ENCODE measurements around the gene DPP8. TPM values are rescaled to one million over a fixed set of nuclear protein-coding genes. Genes with fewer than 3 reads are reported as not detected.

DPP8 gene
- total RNA-seq, 2 experiments from 2014 or later, result 38.2 to 42.7 TPM

DNA sequence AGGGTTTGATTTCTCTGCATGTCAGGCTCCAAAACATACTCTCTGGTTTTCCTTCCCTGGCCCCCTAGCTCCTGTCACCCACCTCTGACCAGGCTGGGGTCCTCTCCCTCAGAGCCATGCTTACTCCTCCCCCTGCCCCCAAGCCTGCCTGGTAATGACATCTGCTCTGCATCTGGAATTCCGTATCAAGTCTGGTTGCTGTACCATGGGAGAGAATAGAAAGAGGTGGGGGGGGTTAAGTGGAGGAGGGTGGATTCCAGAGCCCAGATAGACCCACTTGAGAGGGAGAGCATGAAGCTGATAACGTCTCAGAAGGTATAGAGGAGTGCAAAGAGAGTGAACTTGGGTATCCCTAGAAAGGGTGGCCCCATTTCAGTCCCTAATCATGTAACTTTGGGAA, 98.9 kb downstream of the DPP8 start:
- H3K4me1 Mint-ChIP-seq, result peaks cover 13% of the 10 kb centered on the region
- no peaks in the 10 kb centered on the region for H3K9me3 Mint-ChIP-seq
- ChIA-PET POLR2A (no interaction called here), CTCF (interaction anchor here (1.8 kb wide), 1 partner anchor 33 kb away, joined by 4 read pairs; no protein-coding TSS in a partner anchor)
- no peak overlapping the region for H3K27ac Mint-ChIP-seq
- peaks cover 47% of the 10 kb centered on the region for H3K27me3 Mint-ChIP-seq
- no peak for DNase-seq
- no peak overlapping the region for H3K4me3 Mint-ChIP-seq
- H3K36me3 Mint-ChIP-seq (ENCODE audit: low read depth), result peaks cover 4% of the 10 kb centered on the region

- ChIA-PET CTCF (no interaction called here), POLR2A (no interaction called here)
- Mint-ChIP-seq H3K9me3 (no peaks in the 10 kb centered on the region), H3K36me3 (ENCODE audit: low read depth) (no peaks in the 10 kb centered on the region), H3K4me1 (peaks cover 4% of the 10 kb centered on the region), H3K27ac (no peak overlapping the region), H3K4me3 (no peak overlapping the region), H3K27me3 (peaks cover 36% of the 10 kb centered on the region)
- no peak for DNase-seq
Measured at GRCh38 chr15:65416845-65417416, 100.6 kb downstream of the DPP8 start.

DNA sequence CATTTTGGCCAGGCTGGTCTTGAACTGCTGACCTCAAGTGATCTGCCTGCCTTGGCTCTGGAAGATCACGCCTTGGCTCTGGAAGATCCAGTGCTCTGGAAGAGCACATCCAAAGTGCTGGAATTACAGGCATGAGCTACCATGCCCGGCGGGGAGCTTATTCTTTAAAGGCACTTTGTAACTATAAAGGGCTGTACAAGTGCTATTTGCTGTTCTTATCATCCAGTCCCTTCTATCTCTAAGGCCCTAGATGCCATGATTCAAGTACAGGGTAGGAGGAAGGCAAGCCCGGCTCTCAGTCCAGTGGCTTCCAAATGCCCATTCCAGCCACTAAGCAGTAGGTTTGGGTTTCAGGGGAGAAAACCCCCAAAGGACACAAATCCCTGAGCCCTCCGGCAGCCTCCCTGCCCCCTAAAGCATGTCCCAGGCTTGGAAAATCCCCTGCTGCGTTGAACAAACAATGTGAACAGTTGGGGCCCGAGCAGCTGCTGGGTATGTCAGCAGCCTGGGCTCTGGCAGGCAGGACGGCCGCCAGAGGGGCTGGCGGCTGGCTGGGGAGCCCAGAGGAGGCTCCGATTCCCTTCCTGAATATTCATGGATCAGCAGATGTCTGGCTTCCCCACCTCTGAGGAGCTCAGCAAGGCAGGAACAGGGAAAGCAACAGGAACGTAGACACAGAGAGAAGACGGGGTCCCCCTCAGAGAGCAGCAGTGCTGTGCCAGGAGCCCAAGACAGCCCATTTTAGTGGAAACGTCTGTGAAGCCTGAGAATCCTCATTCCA, 102.5 kb downstream of the DPP8 start:
- no peak overlapping the region for H3K27ac Mint-ChIP-seq
- H3K36me3 Mint-ChIP-seq (ENCODE audit: low read depth), result no peaks in the 10 kb centered on the region
- POLR2A ChIA-PET, result interaction anchor here (0.9 kb wide), 1 partner anchor 110 kb away, joined by 3 read pairs; the partner anchor contains the start of gene RNU5B-1
- H3K27me3 Mint-ChIP-seq, result peaks cover 27% of the 10 kb centered on the region
- H3K4me1 Mint-ChIP-seq, result no peaks in the 10 kb centered on the region
- CTCF ChIA-PET, result interaction anchor here (0.7 to 1.6 kb wide), 2 partner anchors 12 to 15 kb away, joined by 3 to 4 read pairs; no protein-coding TSS in a partner anchor
- no peak overlapping the region for H3K4me3 Mint-ChIP-seq
- no peak for DNase-seq
- H3K9me3 Mint-ChIP-seq, result no peaks in the 10 kb centered on the region

- ChIA-PET CTCF (interaction anchor here (1.6 kb wide), 1 partner anchor 13 kb away, joined by 4 read pairs; no protein-coding TSS in a partner anchor), POLR2A (no interaction called here)
Measured at GRCh38 chr15:65413760-65414144, 103.7 kb downstream of the DPP8 start.

DNA sequence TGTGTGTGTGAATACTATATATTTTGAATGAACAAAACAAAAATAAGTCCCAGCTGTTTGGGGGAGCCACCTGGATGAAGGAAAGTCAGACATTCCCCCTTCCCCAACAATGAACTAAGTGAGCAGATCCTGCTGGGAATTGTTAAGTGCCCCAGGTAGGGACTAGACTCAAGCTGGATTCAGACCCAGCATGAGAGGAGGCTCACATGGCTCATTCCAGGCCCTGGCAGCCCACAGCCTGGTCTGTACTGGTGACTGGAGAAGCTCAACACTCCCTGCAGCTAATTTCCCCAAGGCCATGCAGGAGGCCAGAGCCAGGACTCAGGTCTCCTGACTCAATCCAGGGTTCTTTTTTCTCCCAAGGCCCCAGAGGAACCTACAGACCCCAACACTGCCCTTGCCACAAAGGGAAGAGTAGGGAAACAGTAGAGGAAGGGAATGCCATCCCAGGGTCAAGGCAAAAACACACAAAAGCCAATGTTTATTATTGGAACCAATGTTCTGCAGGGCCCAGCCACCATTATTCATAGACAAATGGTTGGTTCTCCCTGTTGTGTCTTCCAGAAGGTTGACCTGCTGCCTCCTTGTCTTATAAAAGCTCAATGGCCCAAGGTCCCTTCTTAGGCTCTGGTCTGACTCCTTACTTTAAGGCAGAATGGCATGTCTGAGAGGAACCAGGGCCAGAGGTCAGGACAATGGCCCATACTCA, 104.3 kb downstream of the DPP8 start:
- Mint-ChIP-seq H3K27ac (no peak overlapping the region), H3K27me3 (peaks cover 18% of the 10 kb centered on the region), H3K4me1 (peaks cover 2% of the 10 kb centered on the region), H3K4me3 (no peak overlapping the region), H3K36me3 (ENCODE audit: low read depth) (no peaks in the 10 kb centered on the region), H3K9me3 (no peaks in the 10 kb centered on the region)
- no peak for DNase-seq
- CTCF ChIA-PET, result no interaction called here
- POLR2A ChIA-PET, result no interaction called here

More at GRCh38 chr15:65413760-65414144, 103.7 kb downstream of the DPP8 start:
- H3K9me3 Mint-ChIP-seq, result no peaks in the 10 kb centered on the region
- H3K36me3 Mint-ChIP-seq (ENCODE audit: low read depth), result no peaks in the 10 kb centered on the region
- H3K27me3 Mint-ChIP-seq, result peaks cover 21% of the 10 kb centered on the region
- no peak overlapping the region for H3K27ac Mint-ChIP-seq
- H3K4me1 Mint-ChIP-seq, result peaks cover 2% of the 10 kb centered on the region
- H3K4me3 Mint-ChIP-seq, result no peak overlapping the region
- DNase-seq, result no peak

GRCh38 chr15:65412556-65412955, 104.9 kb downstream of the DPP8 start:
- CTCF ChIA-PET, result no interaction called here
- POLR2A ChIA-PET, result no interaction called here
- Mint-ChIP-seq H3K27ac (no peak overlapping the region), H3K4me3 (no peak overlapping the region), H3K9me3 (no peaks in the 10 kb centered on the region), H3K36me3 (ENCODE audit: low read depth) (no peaks in the 10 kb centered on the region), H3K4me1 (peaks cover 2% of the 10 kb centered on the region), H3K27me3 (peaks cover 18% of the 10 kb centered on the region)
- no peak for DNase-seq

- Mint-ChIP-seq H3K27me3 (peaks cover 13% of the 10 kb centered on the region), H3K9me3 (no peaks in the 10 kb centered on the region), H3K4me1 (peaks cover 2% of the 10 kb centered on the region), H3K36me3 (ENCODE audit: low read depth) (no peaks in the 10 kb centered on the region), H3K27ac (no peak overlapping the region), H3K4me3 (no peak overlapping the region)
- DNase-seq, result no peak
- POLR2A ChIA-PET, result no interaction called here
- CTCF ChIA-PET, result no interaction called here
Measured at GRCh38 chr15:65411465-65412071, 105.9 kb downstream of the DPP8 start.

DNA sequence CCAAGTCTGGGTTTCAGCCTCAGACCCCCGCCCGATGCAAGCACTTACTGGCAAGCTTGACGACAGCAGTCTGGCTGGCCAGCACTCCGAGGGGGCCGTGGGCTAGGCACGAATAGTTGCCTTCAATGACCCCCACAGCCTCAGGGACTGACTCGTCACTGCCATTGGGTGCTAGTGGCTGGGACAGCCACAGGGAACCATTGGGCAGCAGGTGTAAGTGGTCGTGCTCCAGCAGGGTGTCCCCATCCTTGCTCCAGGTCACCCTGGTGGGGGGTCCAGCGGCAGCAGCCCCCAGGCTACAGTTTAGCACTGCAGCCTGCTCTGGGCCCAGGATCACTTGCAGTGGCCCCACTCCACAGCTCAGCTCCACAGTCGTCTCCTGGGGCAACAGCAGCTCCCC, 106.5 kb downstream of the DPP8 start:
- Mint-ChIP-seq H3K4me1 (peaks cover 2% of the 10 kb centered on the region), H3K36me3 (ENCODE audit: low read depth) (no peaks in the 10 kb centered on the region), H3K27ac (no peak overlapping the region), H3K27me3 (peaks cover 16% of the 10 kb centered on the region), H3K9me3 (no peaks in the 10 kb centered on the region), H3K4me3 (no peak overlapping the region)
- ChIA-PET CTCF (no interaction called here), POLR2A (no interaction called here)
- no peak for DNase-seq

DNA sequence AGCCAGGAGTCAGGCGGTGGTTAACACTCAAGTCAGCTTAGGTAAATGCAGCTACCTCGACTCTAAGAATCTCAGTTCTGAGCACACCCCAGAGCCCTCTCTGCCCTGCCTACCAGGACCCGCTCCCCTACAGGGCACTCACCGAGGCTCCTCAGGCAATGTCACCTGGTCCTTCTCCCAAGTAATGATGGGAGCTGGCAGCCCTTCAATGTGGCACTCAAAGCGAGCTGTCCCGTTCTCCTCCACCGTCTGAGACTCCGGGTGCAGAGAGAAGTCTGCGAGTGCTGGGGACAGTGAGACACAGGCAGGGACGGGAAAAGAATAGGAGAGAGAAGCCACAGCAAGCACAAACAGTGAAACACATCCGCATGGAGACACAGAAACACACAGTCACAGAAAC, 107.5 kb downstream of the DPP8 start:
- ChIA-PET CTCF (no interaction called here), POLR2A (no interaction called here)
- DNase-seq, result no peak
- Mint-ChIP-seq H3K4me1 (peaks cover 2% of the 10 kb centered on the region), H3K9me3 (no peaks in the 10 kb centered on the region), H3K27me3 (peaks cover 19% of the 10 kb centered on the region), H3K27ac (no peak overlapping the region), H3K36me3 (ENCODE audit: low read depth) (no peaks in the 10 kb centered on the region), H3K4me3 (no peak overlapping the region)

GRCh38 chr15:65409036-65409631, 108.4 kb downstream of the DPP8 start:
- POLR2A ChIA-PET, result no interaction called here
- peaks cover 2% of the 10 kb centered on the region for H3K4me1 Mint-ChIP-seq
- H3K27ac Mint-ChIP-seq, result no peak overlapping the region
- no peaks in the 10 kb centered on the region for H3K36me3 Mint-ChIP-seq (ENCODE audit: low read depth)
- DNase-seq, result no peak
- H3K9me3 Mint-ChIP-seq, result no peaks in the 10 kb centered on the region
- peaks cover 24% of the 10 kb centered on the region for H3K27me3 Mint-ChIP-seq
- no peak overlapping the region for H3K4me3 Mint-ChIP-seq
- CTCF ChIA-PET, result interaction anchor here (0.7 kb wide), 1 partner anchor 897 kb away, joined by 3 read pairs; no protein-coding TSS in a partner anchor

- no peak for DNase-seq
- ChIA-PET CTCF (interaction anchor here (0.7 kb wide), 1 partner anchor 897 kb away, joined by 3 read pairs; no protein-coding TSS in a partner anchor), POLR2A (no interaction called here)
- no peak overlapping the region for H3K4me3 Mint-ChIP-seq
- no peak overlapping the region for H3K27ac Mint-ChIP-seq
- H3K36me3 Mint-ChIP-seq (ENCODE audit: low read depth), result no peaks in the 10 kb centered on the region
- H3K27me3 Mint-ChIP-seq, result peaks cover 28% of the 10 kb centered on the region
- H3K4me1 Mint-ChIP-seq, result peaks cover 2% of the 10 kb centered on the region
- no peaks in the 10 kb centered on the region for H3K9me3 Mint-ChIP-seq
Measured at GRCh38 chr15:65408324-65409035, 109.0 kb downstream of the DPP8 start.

DNA sequence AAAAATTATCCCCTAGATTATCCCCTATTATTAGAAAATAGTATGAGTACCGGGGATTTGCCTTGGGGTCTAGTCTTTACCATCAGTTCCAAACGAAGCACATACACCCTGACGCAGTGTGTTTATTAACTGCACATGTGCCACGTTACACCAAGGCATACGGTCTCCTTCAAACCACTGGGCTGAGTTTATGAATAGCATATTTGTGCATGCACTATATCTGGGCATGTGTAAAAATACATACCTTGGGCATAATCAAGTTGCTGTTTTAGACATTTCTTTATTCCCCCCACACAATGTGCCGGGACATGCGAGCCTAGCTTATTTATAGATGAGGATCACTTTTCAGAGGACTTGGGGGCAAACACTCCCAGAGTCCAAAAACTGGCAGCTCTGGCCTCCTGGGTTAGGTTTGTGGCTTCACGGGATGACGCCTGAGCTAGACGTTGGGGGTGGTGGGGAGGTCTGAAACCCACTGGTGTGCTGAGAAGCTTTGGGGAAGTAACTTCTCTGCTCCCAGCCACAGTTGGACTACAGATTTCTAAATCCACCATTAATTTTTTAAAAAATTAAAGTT, 111.0 kb downstream of the DPP8 start:
- DNase-seq, result no peak
- Mint-ChIP-seq H3K4me3 (no peak overlapping the region), H3K27me3 (peaks cover 29% of the 10 kb centered on the region), H3K36me3 (ENCODE audit: low read depth) (no peaks in the 10 kb centered on the region), H3K4me1 (peaks cover 2% of the 10 kb centered on the region), H3K9me3 (no peaks in the 10 kb centered on the region), H3K27ac (no peak overlapping the region)
- ChIA-PET CTCF (interaction anchor here (0.6 kb wide), 1 partner anchor 602 kb away, joined by 3 read pairs; no protein-coding TSS in a partner anchor), POLR2A (interaction anchor here (0.7 kb wide), 1 partner anchor 12 kb away, joined by 3 read pairs; no protein-coding TSS in a partner anchor)
